ENCODE measurements around the gene PPP1R12A. TPM values are rescaled to one million over a fixed set of nuclear protein-coding genes. Genes with fewer than 3 reads are reported as not detected.

The PPP1R12A gene
- total and polyA plus RNA-seq, 4 donors, result 13.2 to 250 (median 38.2) TPM

- WGBS, 2 donors, result 82 to 94% methylated on average over 4 of the region's 4 CpGs
Observed at GRCh38 chr12:79973801-79974200, 38.9 kb upstream of the PPP1R12A start.

DNA sequence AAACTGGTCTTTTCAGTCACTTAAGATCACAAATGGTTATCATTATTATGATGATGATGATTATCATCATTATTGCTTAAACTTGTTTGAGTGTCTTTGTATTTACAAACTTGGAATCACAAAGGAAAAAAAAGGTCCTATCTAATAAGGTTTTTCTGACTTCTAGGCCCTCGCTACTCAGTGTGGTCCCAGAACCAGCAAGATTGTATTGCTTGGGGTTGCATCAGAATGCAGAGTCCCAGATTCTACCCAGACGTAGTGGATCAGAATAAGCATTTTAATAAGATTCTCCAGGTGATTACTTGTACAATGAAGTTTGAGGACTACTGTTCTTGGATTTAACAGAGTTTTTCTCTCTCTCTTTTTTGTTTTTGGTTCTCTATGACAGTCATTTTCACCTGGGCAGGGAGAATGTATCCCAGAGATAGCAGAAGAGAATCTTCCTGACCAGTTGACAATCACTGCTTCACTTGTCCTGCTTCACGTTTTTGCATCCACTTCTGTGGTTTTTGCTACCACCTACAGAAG, 29.3 kb upstream of the PPP1R12A start:
- DNase-seq, result no peak
- WGBS, 2 donors, result 84 to 87% methylated on average over 3 of the region's 3 CpGs
- ATAC-seq (ENCODE audit: insufficient read depth, low FRiP score), result no peak
- no peak overlapping the region for H3K27ac ChIP-seq (ENCODE audit: low read depth in 1 of 2, low read length in 1 of 2)
- no peak overlapping the region for H3K9ac ChIP-seq (ENCODE audit: insufficient read depth in 1 of 2, low read length in 2 of 2)
- no peaks in the 10 kb centered on the region for H3K27me3 ChIP-seq (ENCODE audit: control insufficient read depth in 3 of 3, insufficient read depth in 3 of 3, low read length in 2 of 3)
- H3K4me1 ChIP-seq (ENCODE audit: control insufficient read depth in 5 of 5, insufficient read depth in 5 of 5, low read length in 5 of 5), result no peaks in the 10 kb centered on the region
- TF ChIP-seq, protein P1, sequence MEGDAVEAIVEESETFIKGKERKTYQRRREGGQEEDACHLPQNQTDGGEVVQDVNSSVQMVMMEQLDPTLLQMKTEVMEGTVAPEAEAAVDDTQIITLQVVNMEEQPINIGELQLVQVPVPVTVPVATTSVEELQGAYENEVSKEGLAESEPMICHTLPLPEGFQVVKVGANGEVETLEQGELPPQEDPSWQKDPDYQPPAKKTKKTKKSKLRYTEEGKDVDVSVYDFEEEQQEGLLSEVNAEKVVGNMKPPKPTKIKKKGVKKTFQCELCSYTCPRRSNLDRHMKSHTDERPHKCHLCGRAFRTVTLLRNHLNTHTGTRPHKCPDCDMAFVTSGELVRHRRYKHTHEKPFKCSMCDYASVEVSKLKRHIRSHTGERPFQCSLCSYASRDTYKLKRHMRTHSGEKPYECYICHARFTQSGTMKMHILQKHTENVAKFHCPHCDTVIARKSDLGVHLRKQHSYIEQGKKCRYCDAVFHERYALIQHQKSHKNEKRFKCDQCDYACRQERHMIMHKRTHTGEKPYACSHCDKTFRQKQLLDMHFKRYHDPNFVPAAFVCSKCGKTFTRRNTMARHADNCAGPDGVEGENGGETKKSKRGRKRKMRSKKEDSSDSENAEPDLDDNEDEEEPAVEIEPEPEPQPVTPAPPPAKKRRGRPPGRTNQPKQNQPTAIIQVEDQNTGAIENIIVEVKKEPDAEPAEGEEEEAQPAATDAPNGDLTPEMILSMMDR (IDR thresholded peaks at IDR 0.05; ENCODE audit: control extremely low read depth, extremely low read depth), result no peak
- no peak overlapping the region for H3K4me3 ChIP-seq
- no peaks in the 10 kb centered on the region for H3K9me3 ChIP-seq (ENCODE audit: control insufficient read depth in 4 of 4, insufficient read depth in 3 of 4, low read length in 3 of 4)
- no peaks in the 10 kb centered on the region for H3K36me3 ChIP-seq (ENCODE audit: control insufficient read depth in 4 of 4, insufficient read depth in 4 of 4, low read length in 4 of 4)

More at GRCh38 chr12:79973801-79974200, 38.9 kb upstream of the PPP1R12A start:
- TF ChIP-seq, protein P1 (IDR thresholded peaks at IDR 0.05; ENCODE audit: control extremely low read depth, extremely low read depth), result no peak
- no peaks in the 10 kb centered on the region for H3K27me3 ChIP-seq (ENCODE audit: control insufficient read depth in 3 of 3, insufficient read depth in 3 of 3, low read length in 2 of 3)
- DNase-seq (no peak), ATAC-seq (ENCODE audit: insufficient read depth, low FRiP score) (no peak)
- no peaks in the 10 kb centered on the region for H3K9me3 ChIP-seq (ENCODE audit: control insufficient read depth in 4 of 4, insufficient read depth in 3 of 4, low read length in 3 of 4)
- no peaks in the 10 kb centered on the region for H3K36me3 ChIP-seq (ENCODE audit: control insufficient read depth in 4 of 4, insufficient read depth in 4 of 4, low read length in 4 of 4)
- no peak overlapping the region for H3K9ac ChIP-seq (ENCODE audit: insufficient read depth in 1 of 2, low read length in 2 of 2)
- no peak overlapping the region for H3K4me3 ChIP-seq
- no peak overlapping the region for H3K27ac ChIP-seq (ENCODE audit: low read depth in 1 of 2, low read length in 1 of 2)
- no peaks in the 10 kb centered on the region for H3K4me1 ChIP-seq (ENCODE audit: control insufficient read depth in 5 of 5, insufficient read depth in 5 of 5, low read length in 5 of 5)

GRCh38 chr12:79961411-79961810, 26.5 kb upstream of the PPP1R12A start:
- H3K36me3 ChIP-seq (ENCODE audit: control insufficient read depth in 4 of 4, insufficient read depth in 4 of 4, low read length in 4 of 4), result no peaks in the 10 kb centered on the region
- no peaks in the 10 kb centered on the region for H3K27me3 ChIP-seq (ENCODE audit: control insufficient read depth in 3 of 3, insufficient read depth in 3 of 3, low read length in 2 of 3)
- WGBS, 2 donors, result 66 to 68% methylated on average over 1 of the region's 1 CpG
- ATAC-seq (ENCODE audit: insufficient read depth, low FRiP score), result no peak
- no peaks in the 10 kb centered on the region for H3K9me3 ChIP-seq (ENCODE audit: control insufficient read depth in 4 of 4, insufficient read depth in 3 of 4, low read length in 3 of 4)
- no peak overlapping the region for H3K9ac ChIP-seq (ENCODE audit: insufficient read depth in 1 of 2, low read length in 2 of 2)
- no peak overlapping the region for H3K27ac ChIP-seq (ENCODE audit: low read depth in 1 of 2, low read length in 1 of 2)
- H3K4me1 ChIP-seq (ENCODE audit: control insufficient read depth in 5 of 5, insufficient read depth in 5 of 5, low read length in 5 of 5), result no peaks in the 10 kb centered on the region
- H3K4me3 ChIP-seq, result no peak overlapping the region
- no peak for DNase-seq
- TF ChIP-seq, protein P1 (IDR thresholded peaks at IDR 0.05; ENCODE audit: control extremely low read depth, extremely low read depth), result no peak

DNA sequence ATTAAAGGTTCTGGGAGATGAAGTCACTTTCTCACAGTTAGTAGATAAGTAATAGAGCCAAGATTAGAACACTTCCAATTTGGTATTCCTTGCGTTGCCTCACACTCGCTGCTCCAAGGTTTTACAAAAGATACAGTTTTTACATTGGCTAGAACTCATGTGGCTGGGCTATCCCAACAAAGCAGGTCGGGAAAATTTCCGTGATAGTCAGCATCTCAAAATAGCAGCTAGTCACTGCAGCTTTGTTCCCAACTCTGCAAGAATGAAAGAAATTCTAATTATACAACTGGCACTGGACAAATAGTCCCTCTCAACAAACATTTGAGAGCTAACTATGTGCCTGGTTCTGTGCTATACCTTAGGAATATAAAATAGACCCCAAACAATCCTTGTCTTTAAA, 24.6 kb upstream of the PPP1R12A start:
- Histone ChIP-seq H3K9me3 (ENCODE audit: control insufficient read depth in 4 of 4, insufficient read depth in 3 of 4, low read length in 3 of 4) (peaks cover 0 to 7% (median 3%) of the 10 kb centered on the region in 4 donors), H3K27ac (ENCODE audit: low read depth in 1 of 2, low read length in 1 of 2) (no peak overlapping the region), H3K4me1 (ENCODE audit: control insufficient read depth in 5 of 5, insufficient read depth in 5 of 5, low read length in 5 of 5) (no peaks in the 10 kb centered on the region), H3K9ac (ENCODE audit: insufficient read depth in 1 of 2, low read length in 2 of 2) (no peak overlapping the region), H3K36me3 (ENCODE audit: control insufficient read depth in 4 of 4, insufficient read depth in 4 of 4, low read length in 4 of 4) (no peaks in the 10 kb centered on the region), H3K27me3 (ENCODE audit: control insufficient read depth in 3 of 3, insufficient read depth in 3 of 3, low read length in 2 of 3) (no peaks in the 10 kb centered on the region), H3K4me3 (no peak overlapping the region)
- DNase-seq, result no peak
- WGBS, 2 donors, result 80 to 95% methylated on average over 4 of the region's 4 CpGs
- TF ChIP-seq, protein P1 (IDR thresholded peaks at IDR 0.05; ENCODE audit: control extremely low read depth, extremely low read depth), result no peak
- ATAC-seq (ENCODE audit: insufficient read depth, low FRiP score), result no peak
